HG03460 (cell line): Measurements from ENCODE around the gene AURKAIP1.
A peak's percentile ranks its signal among the peaks of the same experiment; 100 is the strongest.

Experiments used
- ATAC-seq: cut with Tn5 transposase; IDR thresholded peaks from one replicate; pipeline ENCODE4 v1.9.1; 2021; ENCODE audit not compliant: unreplicated experiment

Gene AURKAIP1

DNA sequence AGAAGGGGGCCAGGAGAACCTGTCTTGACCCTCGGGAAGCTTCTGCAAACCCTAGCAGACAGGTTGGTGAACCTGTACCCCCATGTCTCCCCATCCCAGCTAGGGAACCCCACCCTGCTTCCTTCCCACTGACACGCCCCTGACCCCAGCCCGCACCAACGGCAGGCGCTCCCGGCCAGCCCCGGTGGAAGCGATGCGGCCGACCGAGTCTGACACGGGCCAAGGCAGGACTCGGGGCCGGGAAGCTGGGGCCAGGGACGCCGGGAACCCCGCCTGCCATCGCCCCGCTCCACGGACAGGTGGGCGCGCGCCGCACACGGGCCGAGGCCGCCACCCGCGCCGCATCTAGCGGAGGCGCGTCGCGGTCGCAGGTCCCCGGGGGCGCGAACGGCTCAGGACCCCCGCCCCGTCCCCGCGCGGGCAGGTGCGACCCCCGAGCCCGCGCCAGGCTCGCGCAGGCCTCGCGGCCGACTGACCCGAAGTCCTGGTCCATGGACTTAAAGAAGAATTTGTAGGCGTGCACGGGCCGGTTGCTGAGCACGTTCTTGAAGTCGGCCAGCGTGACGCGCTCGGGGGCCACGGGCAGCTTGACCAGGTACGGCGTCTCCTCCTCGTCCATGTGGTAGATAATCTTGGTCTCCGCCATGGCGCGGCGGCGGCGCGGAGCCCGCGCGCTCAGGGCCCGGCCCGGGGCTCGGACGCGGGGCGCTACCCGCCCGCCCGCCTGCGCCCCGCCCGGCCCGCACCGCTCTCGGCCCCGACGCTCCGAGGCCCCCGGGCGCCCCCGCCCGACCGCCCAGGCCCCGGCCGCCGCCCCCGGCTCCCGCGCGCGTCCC lies 26.4 kb downstream of the AURKAIP1 start:
- ATAC-seq: peak; percentile 30

DNA sequence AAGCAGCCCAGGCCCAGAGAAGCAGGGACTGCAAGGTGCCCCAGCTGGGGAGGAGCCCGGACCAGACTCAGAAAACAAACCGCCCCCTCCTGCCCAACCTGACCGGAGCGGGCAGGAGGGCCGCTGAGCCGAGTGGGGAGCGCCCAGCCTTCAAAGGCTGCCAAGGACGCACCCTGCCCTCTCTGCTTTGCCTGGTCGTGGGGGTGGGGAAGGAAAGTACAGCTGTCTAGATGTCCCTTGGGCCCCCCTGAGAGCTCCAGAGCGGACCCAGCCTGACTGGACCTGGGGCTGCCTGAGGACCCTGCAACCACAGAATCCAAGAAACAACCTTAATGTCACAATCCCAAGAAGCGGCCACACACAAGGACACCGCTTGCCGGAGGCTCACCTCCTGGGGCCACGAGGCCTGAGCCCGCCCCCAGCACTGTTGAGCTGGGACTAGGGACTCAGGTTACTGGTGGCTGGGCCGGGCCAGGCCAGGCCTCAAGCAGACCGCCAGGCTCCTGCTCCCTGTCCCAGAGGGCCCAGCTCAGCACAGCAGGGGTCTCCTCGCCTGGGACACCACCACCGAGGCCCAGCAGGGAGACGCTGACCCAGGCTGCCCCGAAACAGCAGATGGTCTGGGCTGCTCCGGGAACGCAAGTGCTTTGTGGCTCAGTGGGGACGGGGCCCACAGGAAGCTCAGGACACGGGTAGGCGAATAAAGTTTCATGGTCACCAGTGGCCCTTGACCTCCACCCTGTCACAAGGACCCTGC lies 27.2 kb downstream of the AURKAIP1 start:
- no peak for ATAC-seq

DNA sequence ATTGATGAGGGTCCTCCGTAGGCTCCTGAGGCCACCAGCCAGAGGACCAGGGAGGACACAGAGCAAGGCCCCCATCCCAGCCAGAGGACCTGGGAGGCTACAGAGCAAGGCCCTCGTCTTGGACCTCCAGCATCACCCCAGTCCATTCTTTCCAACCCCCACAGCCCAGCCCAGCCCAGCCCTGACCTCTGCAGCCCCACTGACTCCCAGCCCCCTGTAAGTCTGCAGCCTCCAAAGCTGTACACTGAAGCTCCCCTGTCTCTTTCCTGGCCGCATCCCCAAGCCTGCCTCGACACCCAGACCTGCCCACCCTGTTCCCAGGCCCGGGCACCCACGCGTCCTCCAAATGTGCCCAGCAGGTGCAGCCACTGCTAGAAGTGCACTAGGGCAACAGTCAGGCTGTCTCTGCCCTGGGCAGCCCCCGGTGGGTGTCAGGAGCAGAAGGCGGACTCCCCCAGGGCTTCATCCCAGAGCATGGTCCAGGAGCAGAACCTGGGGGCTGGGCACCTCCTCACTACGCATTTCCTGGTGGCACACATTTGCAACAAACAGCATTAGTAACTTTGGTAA lies 27.9 kb downstream of the AURKAIP1 start:
- no peak for ATAC-seq

DNA sequence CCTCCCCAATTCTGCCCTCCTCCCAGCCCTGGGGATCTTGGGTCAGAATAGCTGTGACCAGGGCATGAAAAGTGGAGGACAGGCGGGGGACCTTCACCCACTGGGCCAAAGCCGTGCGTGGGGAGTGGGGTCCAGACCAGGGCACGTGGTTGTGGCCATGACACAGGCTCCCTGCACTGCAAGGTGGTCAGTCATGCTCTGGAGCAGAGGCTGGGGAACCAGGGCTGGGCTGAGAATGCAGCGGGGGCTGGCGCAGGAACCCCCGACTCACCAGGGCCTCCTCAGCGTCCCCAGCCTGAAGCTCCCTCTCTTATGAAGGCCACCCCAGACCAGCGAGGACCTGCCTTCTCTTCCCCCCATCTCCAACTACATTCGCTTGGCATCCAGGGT lies 28.5 kb downstream of the AURKAIP1 start:
- no peak for ATAC-seq

DNA sequence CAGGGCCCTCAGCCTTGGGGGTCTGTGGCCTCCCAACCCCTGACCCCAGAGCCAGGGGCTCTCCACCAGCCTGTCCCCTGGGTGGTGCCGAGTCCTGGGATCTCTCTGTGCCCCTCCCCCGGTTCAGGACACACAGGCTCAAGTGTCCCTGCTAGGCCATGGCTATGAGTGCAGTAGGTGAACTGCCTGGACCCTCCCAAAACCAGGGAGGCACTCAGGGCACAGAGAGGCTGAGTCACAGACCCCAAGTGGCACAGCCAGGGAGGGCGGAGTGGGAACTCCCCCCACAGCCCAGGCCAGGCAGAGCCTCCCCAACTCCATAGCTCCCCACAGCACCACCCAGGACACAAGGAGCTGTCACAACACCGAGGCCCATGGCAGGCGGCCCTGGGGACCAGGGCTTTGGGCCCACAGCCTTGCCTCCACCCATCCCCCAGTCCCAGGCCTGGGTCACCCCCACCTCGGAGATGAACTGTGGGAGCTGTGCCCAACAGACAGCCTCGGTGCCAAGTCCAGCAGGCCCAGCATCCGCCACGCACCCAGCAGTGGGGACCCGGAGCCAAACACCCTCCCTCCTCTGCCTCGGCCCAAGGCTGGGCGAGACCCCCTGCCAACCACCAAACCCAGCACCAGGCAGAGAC lies 29.0 kb downstream of the AURKAIP1 start:
- ATAC-seq: no peak

DNA sequence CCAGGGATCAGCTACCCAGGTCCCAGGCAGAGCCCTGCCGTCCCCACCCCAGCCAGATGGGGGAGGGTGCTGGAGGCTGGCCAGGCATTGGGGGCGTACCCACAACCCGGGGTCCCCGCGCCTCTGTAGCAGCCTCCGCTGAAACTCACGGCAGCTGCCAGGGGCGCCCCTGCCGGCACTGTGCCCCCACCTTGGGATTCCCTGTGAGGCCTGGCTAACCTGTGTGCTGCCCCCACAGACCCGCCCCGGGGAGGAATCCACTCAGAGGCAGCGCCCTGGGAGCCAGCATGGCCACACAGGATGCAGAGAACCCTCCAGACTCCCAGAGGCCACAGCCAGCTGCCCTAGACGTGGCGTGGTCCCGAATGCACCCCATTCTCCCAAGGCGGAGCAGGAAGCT lies 29.6 kb downstream of the AURKAIP1 start:
- no peak for ATAC-seq

DNA sequence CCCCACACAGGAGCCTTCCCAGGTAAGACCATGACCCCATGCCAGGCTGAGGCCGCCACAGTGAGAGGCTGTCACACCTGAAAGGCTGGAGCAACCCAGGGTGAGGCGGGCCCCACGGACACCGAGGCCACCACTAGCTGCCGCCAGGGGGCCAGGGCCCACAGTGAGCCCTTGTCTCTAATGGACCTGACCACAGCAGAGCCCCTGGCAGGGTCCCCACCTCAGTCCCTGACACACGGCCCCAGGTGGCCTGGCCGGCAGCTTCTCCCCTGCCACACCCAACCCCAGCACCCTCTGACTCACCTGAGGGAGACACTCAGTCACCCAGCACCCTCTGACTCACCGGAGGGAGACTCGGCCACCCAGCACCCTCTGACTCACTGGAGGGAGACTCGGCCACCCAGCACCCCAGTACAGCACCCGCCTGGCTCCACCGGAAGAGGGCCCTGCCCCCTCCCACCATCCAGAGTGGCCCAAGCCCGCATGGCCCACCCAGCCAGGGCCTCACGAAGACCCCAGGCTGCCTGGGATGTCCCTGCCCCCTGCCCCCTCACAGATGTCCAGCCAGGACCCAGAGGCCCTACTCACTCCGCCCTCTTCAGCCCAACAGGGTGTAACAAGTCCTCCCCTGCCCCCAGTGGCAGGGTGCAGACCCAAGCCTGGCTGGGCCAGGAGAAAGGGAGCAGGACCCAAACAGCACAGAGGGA lies 30.2 kb downstream of the AURKAIP1 start:
- ATAC-seq: no peak

DNA sequence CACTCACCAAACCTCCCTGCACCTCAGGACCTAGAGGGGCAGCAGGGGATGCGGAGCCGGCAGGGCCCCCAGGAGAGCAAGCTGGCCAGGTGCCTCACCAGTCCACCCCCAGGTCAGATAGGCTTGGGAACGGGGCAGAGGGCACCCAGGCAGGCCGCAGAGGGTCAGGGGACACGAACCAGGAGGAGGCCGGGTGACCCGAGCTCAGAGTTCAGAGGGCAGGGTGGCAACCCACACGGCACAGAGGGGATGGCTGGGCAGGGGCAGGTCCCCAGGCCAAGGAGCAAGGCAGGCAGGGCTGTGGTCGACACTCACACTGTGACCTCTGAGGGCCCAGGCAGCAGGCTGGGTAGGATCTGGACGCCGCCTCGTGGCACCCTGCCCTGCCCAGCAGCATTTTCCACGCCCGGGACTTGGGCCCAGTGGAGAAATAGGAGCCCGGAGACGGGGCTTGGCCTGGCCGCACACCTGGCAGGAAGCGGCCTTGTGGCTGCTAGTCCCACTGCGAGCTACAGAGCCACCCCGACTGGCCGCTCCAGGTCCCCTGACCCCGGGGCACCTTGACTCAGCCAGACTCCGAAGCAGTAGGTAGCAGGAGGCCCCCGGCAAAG lies 31.1 kb downstream of the AURKAIP1 start:
- ATAC-seq: no peak

DNA sequence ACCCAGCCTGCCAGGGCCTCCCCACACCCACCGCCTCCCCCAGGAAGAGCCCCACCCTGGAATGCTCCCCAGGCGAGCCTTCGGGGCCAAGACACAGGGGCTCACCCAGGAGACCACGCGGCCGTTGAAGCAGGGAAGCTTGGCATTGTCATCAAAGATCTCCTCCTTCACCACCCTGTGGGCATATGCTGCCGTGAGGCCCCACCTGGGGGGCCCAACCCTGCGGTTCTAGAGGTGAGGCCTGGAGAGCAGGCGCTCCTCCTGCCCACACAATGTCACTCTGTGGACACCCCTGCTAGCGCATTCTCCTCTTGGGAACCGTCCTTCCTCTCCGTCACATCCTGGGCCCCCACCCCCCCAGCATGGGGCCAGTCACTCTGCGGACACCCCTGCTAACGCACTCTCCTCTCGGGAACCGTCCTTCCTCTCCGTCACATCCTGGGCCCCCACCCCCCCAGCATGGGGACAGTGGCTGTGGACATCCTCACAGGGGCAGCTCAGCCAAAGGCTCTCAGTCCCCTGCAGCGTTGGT lies 32.4 kb downstream of the AURKAIP1 start:
- ATAC-seq: no peak

DNA sequence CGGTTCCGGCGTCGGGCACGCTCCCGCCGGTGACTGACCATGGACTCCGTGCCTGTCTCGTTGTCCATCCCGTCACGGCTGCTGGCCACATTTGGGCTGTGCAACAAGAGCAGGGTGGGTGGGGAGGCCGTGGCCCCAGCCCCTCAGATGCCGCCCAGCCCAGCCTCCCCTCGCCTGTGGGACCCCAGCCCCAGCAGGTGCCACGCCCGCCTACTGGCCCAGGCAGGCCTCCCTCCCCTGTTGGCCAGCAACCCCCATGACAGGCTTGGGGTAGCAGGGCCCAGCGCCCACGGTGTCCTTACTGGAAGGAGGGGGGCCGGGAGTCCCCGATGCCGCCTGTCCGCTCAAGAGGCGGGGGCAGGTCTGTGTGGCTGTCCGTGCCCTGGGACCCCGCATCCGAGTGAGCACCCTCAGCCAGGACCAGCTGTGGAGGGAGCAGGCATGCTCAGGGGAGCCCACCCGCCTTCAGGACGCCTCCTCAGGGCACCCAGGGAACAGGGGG lies 32.9 kb downstream of the AURKAIP1 start:
- no peak for ATAC-seq

DNA sequence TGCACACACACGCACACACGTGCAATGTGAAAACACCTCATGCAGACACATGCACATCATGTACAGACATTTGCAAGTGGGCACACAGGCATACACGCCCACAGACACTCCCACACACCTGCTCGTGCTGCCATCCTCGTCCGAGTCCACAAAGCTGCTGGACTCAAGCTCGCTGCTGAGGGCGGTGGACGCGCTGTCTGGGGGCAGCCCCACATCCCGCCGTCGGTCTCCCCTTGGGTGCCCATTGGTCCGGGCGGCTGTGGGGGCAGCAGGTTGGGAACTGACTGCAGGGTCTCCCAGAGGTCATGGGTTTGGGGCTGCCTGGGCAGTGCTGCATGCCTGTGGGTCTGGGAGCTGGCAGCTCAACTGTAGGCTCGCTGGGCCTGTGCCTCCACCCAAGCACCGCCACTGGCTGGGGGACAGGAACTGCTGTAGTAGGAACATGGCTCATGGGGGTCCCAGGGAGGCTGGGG lies 33.4 kb downstream of the AURKAIP1 start:
- no peak for ATAC-seq

DNA sequence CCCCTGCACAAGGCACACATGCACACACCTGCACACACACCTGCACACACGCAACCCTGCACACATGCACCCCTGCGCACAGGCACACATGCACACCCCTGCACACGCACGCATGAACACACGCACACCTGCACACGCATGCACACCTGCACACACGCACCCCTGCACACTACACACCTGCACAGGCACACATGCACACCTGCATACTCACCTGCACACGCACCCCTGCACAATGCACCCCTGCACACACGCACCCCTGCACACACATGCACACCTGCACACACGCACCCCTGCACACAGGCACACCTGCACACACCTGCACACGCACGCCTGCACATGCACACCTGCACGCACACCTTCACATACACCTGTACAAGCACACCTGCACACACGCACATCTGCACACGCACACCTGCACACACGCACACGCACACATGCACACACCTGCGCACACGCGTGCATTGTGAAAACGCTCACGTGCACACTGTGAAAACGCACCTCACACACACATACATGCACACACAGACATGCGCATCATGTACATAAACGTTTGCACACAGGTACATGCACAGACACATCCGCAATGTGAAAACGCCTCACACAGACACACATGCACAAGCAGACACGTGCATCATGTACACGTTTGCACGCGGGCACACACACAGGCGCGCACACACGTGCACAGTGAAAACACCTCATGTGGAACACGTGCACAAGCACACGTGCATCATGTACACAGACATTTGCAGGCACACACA lies 34.0 kb downstream of the AURKAIP1 start:
- ATAC-seq: no peak

DNA sequence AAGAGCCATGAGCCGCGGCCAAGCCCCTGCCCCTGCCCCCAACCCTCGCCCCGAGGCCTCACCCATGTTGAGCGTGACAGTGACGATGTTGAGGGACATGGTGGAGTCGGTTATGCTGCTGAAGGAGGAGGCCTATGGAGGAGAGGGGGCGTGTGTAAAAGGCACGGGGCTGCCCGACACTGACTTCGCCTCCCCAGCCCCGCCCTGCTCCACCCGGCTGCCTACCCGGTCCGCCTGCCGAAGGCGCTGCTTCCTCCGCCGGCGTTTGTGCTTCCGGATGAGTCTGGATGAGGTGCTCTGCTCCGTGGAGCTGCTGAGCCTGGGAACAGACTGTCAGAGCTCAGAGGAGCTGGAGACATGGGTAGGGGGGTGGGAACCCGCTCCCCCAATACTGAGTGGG lies 34.8 kb downstream of the AURKAIP1 start:
- ATAC-seq: no peak

DNA sequence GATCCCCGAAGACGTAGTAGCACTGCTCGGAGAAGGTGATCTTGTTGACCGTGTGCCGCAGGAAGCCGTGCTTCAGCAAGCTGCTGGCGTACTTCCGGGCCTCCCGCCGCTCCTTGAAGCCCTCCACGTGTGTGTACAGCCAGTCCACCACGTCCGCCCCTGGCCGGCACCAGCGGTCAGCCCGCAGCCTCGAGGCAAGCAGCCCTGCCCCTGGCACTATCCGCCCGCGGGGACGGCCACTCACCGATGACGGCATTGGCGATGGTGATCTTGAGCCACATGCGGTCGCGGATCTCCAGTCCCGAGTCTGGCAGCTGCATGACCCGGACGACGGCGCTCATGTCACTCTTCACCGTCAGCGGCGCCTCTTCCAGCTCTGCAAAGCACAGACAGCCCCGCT lies 36.7 kb downstream of the AURKAIP1 start:
- ATAC-seq: no peak

DNA sequence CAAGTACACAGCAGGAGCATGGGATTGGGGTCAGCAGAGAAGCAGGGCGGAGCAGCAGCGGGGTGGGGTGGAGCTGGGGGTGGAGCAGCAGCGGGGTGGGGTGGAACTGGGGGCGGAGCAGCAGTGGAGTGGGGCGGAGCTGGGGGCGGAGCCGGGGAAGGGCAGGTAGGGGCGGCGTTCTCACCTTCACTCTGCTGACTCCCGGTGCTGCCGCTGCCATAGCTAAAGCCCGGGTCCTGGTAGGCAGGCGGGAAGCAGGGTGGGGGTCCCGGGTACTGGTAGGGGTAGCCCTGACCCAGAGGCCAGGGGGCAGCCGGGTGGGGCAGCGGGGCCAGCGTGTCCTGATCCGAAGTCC lies 37.2 kb downstream of the AURKAIP1 start:
- no peak for ATAC-seq

DNA sequence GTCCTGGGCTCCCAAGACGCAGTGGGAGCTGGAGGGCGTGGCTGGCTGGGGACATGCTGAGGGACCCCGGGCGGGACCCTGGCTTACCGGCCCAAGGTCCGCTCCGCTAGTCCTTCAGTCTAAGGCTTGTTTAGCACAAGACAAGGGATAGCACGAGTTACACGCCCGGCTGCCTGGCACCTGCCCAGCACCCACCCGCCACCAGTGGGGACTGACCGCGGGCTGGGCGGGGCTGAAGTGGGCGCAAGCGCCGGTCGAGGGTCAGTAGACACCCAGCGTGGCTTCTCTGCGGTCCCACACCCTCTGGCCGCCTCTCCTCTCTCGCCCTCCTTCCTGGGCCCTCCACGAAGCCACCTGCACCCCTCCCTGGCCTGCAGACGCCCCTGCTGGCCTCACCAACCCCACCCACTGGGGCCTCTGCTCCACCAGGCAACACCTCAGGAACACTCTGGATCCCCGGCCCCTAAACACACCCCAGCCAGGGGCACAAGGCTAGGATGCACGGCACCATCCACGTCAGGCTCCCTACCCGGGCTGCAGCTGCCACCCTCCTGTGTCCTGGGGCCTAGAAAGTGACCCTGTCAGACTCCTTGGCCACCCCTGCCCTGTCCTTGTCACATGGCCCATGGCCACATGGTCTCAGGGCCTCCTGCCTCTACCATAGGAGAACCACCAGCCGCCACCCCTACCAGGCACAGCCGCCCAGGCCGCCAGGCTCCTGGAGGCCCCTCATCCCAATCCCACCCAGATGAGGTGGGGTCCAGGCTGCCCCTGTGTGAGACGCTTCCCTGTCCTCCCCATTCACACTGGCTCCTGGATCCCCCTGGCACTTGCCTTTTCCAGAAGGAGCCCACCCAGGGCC lies 37.8 kb downstream of the AURKAIP1 start:
- ATAC-seq: no peak

DNA sequence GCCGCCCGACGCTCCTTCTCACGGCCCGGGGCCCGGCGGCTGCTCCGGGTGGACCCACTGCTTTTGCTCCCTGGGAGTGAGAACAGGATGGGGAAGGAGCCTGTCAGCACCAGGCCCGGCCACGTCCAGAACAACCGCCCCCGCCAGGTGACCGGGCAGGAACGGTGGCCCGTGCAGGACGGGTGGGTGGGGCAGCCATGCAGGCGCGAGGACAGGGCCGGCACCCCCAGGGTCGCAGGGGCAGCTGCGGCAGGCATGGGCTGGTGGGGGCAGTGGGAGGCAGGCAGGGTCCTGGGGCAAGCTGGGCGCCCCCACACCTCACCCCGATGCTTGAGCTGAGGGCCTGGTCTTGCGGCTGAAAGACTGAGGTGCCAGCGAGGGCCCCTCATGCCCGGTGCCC lies 38.6 kb downstream of the AURKAIP1 start:
- no peak for ATAC-seq

DNA sequence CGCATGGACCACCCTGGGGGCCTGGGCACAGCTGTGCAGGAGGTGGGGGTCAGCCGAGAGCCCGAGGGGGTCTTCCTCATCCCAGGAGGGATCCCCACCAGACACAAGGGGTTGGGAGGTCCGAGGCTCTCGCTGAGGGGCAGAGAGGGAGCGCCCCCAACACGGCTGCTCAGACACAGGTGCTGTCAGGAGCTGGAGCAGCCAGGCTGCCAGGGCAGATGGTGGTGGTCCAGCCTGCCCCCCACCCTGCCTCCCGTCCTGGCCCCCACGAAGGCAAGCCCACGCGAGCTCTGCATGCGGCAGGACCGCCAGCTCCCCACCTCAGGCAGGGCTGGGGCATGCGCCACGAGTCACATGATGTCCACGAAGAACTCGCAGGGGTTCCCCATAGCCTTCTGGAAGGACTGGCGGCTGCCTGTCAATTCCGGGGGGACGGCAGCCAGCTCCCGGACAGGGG lies 39.2 kb downstream of the AURKAIP1 start:
- ATAC-seq: no peak
